GDM1 (cell line): ENCODE data around the gene OAT.
"Not testable (repeated sequence)": the region's sequence is repeated elsewhere in the genome, so short reads cannot be mapped to it uniquely, and the experiment has no call there.

Experiments
- DNase-seq: peaks from one replicate; lab custom pipeline; 2025; lab: John Stamatoyannopoulos, UW

Gene OAT

GRCh38 chr10:124447751-124448466, 29.2 kb upstream of the OAT start:
- DNase-seq = no peak

DNA sequence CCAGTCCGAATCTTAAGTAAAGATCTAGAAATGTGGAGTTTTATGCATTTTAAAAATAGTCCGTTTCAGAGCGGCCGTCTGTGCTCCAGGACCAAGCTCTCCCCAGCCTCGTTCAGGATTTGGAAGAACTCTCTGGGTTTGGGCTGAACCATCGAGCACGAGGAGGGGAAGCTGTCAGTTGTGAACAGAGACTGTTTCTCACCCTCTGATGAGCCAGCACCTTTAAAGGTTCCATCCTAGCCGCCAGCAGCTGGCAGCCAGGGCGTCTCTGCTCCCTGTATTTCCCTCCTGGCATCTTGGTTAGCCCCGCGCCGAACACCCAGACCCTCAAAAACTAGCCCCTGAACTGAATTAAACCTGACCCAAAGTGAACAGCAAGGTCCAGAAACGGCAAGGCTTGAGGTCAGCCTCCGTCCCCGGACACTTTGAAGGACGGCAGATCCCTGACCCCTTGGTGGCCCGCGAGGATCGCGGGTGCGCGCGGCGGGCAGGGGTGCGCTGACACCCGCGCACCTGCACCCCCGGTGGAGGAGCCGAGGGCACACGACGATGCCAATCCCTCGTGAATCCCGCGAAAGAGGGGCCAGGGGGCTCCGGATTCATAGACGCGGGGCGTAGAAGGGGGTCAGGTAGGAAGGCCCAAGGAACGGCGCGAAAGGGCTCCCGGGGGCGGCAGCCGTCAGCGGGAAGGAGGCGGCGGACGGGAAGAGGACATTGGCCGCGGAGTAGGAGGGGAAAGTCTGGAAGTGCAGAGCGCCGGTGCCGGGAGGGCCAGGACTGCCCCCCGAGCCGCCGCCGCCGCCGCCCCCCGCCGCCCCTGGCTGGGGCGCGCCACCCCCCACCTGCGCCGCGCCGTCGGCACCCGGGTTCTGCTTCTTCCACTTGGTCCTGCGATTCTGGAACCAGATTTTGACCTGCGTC, 28.4 kb upstream of the OAT start:
- no peak for DNase-seq

- not testable (repeated sequence) for DNase-seq
Measured at GRCh38 chr10:124441694-124442093, 23.0 kb upstream of the OAT start.

DNA sequence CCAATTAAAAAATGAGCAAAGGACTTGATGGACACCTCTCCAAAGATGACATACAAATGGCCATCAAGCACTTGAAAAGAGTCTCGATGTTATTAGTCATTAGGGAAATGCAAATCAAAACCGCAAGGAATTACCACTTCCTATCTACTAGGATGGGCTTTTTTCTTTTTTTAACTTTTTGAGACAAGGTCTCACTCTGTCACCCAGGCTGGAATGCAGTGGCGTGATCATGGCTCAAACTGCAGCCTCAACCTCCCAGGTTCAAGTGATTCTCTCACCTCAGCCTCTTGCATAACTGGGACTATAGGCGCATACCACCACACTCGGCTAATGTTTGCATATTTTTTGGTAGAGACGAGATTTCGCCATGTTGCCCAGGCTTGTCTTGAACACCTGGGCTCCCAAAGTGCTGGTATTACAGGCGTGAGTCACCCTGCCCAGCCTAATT, 17.5 kb upstream of the OAT start:
- no peak for DNase-seq

DNA sequence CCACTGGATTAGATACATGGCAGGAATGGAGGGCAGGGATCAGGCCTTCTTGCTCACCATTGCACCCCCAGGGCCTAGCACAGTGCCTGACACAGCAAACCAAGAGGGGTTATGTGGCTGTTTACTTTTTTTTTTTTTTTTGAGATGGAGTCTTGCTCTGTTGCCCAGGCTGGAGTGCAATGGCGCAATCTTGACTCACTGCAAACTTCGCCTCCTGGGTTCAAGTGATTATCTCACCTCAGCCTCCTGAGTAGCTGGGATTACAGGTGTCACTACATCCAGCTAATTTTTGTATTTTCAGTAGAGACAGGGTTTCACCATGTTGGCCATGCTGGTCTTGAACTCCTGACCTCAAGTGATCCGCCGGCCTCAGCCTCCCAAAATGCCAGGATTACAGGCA, 17.0 kb upstream of the OAT start:
- DNase-seq = not testable (repeated sequence)

GRCh38 chr10:124433461-124433860, 14.7 kb upstream of the OAT start:
- DNase-seq = no peak

- no peak for DNase-seq
Measured at GRCh38 chr10:124430077-124430476, 11.4 kb upstream of the OAT start.

- DNase-seq = no peak
Measured at GRCh38 chr10:124429576-124429975, 10.9 kb upstream of the OAT start.

DNA sequence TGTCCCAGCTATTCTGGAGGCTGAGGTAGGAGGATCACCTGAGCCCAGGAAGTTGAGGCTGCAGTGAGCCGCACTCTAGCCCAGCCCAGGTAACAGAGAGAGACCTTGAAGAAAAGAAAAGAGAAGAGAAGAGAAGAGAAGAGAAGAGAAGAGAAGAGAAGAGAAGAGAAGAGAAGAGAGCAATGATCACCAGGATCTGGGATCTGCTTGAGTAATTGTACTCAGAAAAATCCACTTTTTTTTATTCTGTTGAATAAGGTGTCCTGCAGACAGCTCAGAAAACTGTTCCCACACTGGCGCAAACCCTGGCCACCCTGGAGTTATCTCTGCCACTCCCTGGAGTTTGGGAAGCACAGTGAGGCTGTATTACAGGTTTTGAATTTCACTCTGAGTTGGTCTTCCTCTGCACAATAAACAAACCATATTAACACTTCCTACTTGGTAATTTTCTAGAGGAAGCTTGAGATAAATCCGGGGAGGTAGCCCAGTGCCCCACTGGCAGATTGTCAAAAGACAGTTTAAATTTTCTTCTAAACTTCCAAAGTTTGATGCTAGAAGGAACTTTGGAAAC, 9.6 kb upstream of the OAT start:
- DNase-seq = no peak

- DNase-seq = no peak
Measured at GRCh38 chr10:124425227-124425962, 6.7 kb upstream of the OAT start.

DNA sequence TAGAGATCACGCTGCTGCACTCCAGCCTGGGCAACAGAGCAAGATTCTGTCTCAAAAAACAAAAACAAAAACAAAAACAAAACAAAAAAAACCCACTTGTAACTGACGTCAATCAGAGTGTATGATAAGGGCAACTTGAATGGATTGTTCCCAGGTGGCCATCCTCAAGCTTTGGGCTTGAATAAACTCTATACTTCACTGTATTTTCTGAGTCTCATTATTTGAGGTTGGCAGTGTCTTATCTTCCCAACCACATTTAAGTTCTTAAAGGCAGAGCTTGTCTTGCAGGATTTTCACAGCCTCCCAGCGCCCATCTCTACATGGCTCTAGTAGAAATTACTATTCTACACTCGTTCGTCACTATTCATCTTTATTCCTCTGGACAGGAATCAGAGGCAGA, 5.1 kb upstream of the OAT start:
- no peak for DNase-seq

GRCh38 chr10:124422742-124423141, 4.0 kb upstream of the OAT start:
- DNase-seq = no peak

DNA sequence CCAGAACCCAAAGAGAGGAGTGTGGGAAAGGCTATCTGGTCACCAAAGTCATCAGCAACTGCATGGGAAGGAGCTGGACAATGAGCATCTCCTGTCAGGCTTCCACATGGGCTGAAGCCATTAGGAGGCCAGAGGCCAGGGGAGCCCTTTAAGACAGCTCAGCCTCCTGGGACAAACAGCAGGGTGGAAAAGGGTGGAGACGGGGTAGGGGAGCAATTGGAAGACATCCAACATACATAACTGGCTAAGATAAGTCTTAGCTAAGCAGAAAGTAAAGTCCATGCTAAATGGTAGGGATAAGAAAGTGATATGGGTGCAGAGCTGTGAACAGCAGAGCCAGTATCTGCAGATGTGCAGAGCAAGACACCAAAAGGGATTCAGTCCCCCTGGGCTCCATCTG, 1.5 kb upstream of the OAT start:
- no peak for DNase-seq

- no peak for DNase-seq
Measured at GRCh38 chr10:124419635-124420034, 912 bp upstream of the OAT start.

DNA sequence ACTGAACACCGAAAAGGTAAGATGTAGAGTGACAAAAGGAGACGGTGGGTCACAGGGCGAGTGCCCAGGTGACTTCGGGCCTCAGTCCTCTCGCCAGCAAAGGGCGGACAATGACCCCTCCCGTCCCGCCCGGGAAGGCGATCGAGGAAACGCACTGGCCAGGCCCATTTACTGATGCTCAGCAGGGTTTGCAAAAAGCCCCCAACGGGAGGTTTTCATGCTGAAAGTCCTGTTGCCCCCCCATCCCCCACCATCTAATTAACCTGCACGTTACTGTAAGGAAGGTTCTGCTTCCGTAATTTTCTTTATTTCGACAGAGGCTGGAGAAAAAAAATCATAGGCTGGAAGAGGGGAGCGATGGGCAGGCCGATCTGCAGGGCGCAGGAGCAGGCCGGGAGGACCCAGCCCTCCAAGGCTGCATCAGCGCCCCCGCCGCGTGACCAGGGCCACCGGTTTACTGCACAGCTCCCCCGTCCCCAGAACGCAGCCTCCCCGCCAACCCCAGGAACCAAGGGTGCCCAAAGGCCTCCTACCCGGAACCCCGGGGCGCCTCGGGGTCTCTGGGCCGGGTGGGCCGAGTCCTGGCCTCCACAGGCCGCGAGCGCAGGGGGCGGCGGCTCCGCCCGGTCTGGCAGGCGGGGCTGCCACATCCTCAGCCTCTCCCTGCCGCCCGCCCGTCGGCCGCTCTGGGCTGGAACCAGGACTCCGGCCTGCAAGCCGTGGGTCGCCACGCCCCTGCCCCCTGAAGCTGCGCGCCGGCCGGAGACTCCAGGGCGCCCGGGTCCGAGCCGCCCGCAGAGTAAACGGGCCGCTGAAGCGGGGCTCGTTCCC, 613 bp downstream of the OAT start:
- no peak for DNase-seq

DNA sequence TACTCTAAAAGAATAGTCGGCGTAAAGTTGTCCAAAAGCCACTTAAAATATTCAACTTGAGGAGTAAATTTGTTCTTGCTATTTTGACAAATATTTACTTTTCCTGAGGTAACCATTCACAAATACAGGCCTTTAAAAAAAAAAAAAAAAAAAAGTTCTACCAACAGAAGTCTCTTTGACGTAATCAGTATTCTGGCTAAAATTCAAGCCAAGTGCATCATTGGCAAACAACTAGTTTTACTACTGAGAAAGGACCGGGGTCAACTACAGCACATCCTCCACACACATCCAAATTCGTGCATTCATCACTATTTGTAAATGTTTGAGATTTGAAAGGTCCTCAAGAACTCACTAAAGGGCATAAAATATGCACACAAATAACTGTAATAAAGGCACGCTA, 2.0 kb downstream of the OAT start:
- DNase-seq = no peak

- DNase-seq = no peak
Measured at GRCh38 chr10:124415210-124415609, 3.5 kb downstream of the OAT start.

- DNase-seq = no peak
Measured at GRCh38 chr10:124414076-124414475, 4.6 kb downstream of the OAT start.

- DNase-seq = no peak
Measured at GRCh38 chr10:124409696-124410095, 9.0 kb downstream of the OAT start.

DNA sequence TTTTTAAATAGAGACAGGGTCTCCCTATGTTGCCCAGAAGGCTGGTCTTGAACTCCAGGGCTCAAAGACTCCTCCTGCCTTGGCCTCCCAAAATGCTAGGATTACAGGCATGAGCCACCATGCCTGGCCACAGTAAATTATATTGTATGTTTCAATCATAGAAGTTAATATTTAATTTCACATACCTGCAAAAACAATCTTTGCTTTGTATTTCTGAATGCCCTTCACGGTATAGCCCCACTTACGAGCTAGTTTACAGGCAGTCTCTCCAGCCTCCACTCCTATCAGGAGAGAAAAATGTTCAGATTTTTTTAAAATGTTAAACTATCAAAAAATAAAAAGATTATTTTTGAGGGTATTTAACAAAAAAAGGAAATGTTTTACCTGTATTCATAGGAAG, 10.4 kb downstream of the OAT start:
- DNase-seq = no peak

GRCh38 chr10:124407456-124407855, 11.3 kb downstream of the OAT start:
- DNase-seq = no peak
